Vagina (tissue), 2 donors: ENCODE results near the gene PET100. TPM values are rescaled to one million over a fixed set of nuclear protein-coding genes. Genes with fewer than 3 reads are reported as not detected.

Experiments
- DNase-seq, 2 donors: peaks; one replicate each; pipeline ENCODE4 v3.0.0-alpha.2; 2017; ENCODE audit errors: extremely low spot score in 2 of 2
- H3K27ac ChIP-seq: fragments of 200-600 bp; sonication (generic); one replicate; pipeline ENCODE4 v1.5.1; 2019
- H3K27me3 ChIP-seq: fragments of 200-600 bp; sonication (generic); one replicate; pipeline ENCODE4 v1.5.1; 2019
- H3K36me3 ChIP-seq, 2 donors: fragments of 200-600 bp; sonication (generic); one replicate each; pipeline ENCODE4 v1.5.1; 2017 to 2019
- H3K4me1 ChIP-seq: fragments of 200-600 bp; sonication (generic); one replicate; pipeline ENCODE4 v1.5.1; 2019
- H3K4me3 ChIP-seq, 2 donors: fragments of 200-600 bp; sonication (generic); 1 replicate in 1 of 2; 2 replicates in 1 of 2; pipeline ENCODE4 v1.5.1; 2016 to 2019
- H3K9me3 ChIP-seq: fragments of 200-600 bp; sonication (generic); one replicate; pipeline ENCODE4 v1.5.1; 2019
- POLR2A ChIP-seq, 2 donors: fragments of 450-650 bp; IDR thresholded peaks; one replicate each; pipeline ENCODE4 v1.6.1; 2017; ENCODE audit warnings: antibody characterized with exemption in 2 of 2, mild to moderate bottlenecking in 2 of 2, moderate library complexity in 2 of 2
- POLR2AphosphoS5 ChIP-seq, 2 donors: sonication (generic); formaldehyde crosslinking; IDR thresholded peaks; one replicate each; pipeline ENCODE4 v1.9.0; 2017; ENCODE audit warnings: antibody characterized with exemption in 2 of 2, mild to moderate bottlenecking in 2 of 2, low read depth in 1 of 2; ENCODE audit not compliant: insufficient read depth in 1 of 2
- intact Hi-C: fragments of 100-400 bp; cut with DNase I; formaldehyde crosslinking; loops from one replicate; pipeline ENCODE4 v1.15.1; 2023
- total RNA-seq: library from RNA; depleted of rRNA; stranded (reverse); fragments of >200 nt; gene quantifications from one replicate; pipeline ENCODE4 v1.2.3, GENCODE V29; 2016
- TF ChIP-seq, protein P1 (sequence below), 3 experiments: fragments of 450-650 bp in 2 of 3; fragments of 200-600 bp in 1 of 3; sonication (generic) in 1 of 3; IDR thresholded peaks; one replicate each; pipeline ENCODE4 v1.5.1; 2017 to 2019; ENCODE audit warnings: antibody characterized with exemption in 3 of 3, mild to moderate bottlenecking in 2 of 3, moderate library complexity in 2 of 3

The PET100 gene
- total RNA-seq, 1 donor from 2014 or later = 16.7 TPM

DNA sequence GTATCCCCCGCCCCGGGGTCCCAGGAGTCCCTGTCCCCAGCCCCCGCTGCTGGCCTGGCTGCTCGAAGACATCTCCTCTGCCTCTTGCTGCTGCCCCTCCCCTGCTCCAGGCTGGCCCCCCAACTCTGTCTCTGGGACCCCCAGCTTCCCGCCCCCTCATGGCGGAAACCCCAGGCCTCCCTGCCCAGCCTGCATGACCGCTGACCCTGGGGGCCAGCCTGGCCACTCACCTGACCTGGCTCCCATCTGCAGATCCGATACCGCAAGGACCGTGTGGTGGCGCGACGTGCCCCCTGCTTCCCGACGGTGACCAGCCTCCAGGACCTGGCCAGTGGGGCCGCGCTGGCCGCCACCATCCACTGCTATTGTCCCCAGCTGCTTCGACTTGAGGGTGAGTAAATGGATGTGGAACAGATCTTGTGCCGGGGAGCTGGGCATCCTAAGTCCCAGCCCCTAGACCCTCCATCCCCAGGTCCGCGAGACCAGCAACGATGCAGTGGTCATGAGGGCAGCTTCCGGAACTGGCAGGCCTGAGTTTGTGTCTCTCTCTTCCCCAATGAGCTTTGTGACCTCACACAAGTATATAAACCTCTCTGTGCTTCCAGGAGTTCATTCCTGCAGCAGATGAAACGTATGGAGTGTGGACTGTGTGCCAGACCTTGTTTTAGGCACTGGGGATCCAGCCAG lies 21.6 kb upstream of the PET100 start:
- Histone ChIP-seq H3K4me1 (no peaks in the 10 kb centered on the region), H3K27me3 (no peaks in the 10 kb centered on the region), H3K4me3 (no peak overlapping the region), H3K9me3 (no peaks in the 10 kb centered on the region), H3K36me3 (no peaks in the 10 kb centered on the region), H3K27ac (no peak overlapping the region)
- TF ChIP-seq, protein P1, sequence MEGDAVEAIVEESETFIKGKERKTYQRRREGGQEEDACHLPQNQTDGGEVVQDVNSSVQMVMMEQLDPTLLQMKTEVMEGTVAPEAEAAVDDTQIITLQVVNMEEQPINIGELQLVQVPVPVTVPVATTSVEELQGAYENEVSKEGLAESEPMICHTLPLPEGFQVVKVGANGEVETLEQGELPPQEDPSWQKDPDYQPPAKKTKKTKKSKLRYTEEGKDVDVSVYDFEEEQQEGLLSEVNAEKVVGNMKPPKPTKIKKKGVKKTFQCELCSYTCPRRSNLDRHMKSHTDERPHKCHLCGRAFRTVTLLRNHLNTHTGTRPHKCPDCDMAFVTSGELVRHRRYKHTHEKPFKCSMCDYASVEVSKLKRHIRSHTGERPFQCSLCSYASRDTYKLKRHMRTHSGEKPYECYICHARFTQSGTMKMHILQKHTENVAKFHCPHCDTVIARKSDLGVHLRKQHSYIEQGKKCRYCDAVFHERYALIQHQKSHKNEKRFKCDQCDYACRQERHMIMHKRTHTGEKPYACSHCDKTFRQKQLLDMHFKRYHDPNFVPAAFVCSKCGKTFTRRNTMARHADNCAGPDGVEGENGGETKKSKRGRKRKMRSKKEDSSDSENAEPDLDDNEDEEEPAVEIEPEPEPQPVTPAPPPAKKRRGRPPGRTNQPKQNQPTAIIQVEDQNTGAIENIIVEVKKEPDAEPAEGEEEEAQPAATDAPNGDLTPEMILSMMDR (IDR thresholded peaks at IDR 0.05) = no peak
- TF ChIP-seq POLR2A (IDR thresholded peaks at IDR 0.05) = no peak
- no peak for TF ChIP-seq POLR2AphosphoS5 (IDR thresholded peaks at IDR 0.05; ENCODE audit: insufficient read depth in 1 of 2, low read depth in 1 of 2)
- DNase-seq = no peak
- intact Hi-C loops = no loop called here

DNA sequence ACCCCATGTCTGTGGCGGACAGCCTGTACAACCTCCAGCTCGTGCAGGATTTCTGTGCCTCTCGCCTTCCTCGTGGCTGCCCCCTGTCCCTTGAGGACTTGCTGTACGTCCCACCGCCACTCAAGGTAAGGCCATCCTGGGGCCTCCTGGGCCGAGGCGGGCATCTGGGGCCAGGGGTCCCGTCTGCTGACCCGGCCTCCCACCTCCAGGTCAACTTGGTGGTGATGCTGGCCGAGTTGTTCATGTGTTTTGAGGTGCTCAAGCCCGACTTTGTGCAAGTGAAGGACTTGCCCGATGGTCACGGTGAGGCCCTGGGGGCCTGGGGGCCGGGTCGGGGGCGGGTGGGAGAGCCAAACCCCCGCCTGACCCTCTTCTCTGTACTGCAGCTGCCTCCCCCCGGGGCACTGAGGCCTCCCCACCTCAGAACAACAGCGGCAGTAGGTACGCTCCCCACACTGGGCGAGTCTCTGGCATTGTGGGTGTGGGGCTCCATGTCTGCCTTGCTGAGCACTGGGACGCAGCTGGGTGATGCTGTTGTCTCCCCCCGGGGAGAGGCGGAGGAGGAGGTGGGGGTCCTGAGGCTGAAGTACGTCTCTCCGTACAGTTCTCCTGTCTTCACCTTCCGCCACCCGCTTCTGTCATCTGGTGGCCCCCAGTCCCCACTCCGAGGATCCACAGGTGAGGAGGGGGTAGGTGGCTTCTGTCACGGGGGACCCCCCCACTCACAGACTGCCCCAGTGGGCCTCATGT lies 18.9 kb upstream of the PET100 start:
- intact Hi-C loops = no loop called here
- DNase-seq = no peak
- no peaks in the 10 kb centered on the region for H3K36me3 ChIP-seq

DNA sequence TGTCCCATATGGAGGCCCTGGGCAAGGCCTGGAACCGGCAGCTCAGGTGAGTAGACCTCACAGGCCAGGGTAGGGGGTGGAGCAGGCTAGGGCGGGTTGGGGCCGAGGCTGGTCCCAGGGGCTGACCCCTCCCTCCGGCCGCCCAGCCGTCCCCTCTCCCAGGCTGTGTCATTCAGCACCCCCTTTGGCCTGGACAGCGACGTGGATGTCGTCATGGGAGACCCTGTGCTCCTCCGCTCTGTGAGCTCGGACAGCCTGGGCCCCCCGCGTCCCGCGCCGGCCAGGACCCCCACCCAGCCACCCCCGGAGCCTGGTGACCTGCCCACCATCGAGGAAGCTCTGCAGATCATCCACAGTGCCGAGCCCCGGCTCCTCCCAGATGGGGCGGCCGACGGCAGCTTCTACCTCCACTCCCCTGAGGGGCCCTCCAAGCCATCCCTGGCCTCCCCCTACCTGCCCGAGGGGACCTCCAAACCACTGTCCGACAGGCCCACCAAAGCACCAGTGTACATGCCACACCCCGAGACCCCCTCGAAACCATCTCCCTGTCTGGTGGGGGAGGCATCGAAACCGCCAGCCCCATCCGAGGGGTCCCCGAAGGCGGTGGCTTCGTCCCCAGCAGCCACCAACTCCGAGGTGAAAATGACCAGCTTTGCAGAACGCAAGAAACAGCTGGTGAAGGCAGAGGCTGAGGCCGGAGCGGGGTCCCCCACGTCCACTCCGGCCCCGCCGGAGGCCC lies 17.9 kb upstream of the PET100 start:
- TF ChIP-seq POLR2A (IDR thresholded peaks at IDR 0.05) (no peak), POLR2AphosphoS5 (IDR thresholded peaks at IDR 0.05; ENCODE audit: insufficient read depth in 1 of 2, low read depth in 1 of 2) (no peak)
- no peak overlapping the region for H3K27ac ChIP-seq
- H3K4me1 ChIP-seq = no peaks in the 10 kb centered on the region
- H3K4me3 ChIP-seq = no peak overlapping the region
- no peaks in the 10 kb centered on the region for H3K9me3 ChIP-seq
- H3K36me3 ChIP-seq = no peaks in the 10 kb centered on the region
- DNase-seq = no peak
- intact Hi-C loops = no loop called here
- H3K27me3 ChIP-seq = no peaks in the 10 kb centered on the region

More for the DNA sequence above, 18.9 kb upstream of the PET100 start:
- no peak overlapping the region for H3K4me3 ChIP-seq
- H3K27ac ChIP-seq = no peak overlapping the region
- no peaks in the 10 kb centered on the region for H3K4me1 ChIP-seq
- TF ChIP-seq, protein P1 (IDR thresholded peaks at IDR 0.05) = no peak
- no peak for TF ChIP-seq POLR2A (IDR thresholded peaks at IDR 0.05)
- no peaks in the 10 kb centered on the region for H3K27me3 ChIP-seq
- no peaks in the 10 kb centered on the region for H3K9me3 ChIP-seq

DNA sequence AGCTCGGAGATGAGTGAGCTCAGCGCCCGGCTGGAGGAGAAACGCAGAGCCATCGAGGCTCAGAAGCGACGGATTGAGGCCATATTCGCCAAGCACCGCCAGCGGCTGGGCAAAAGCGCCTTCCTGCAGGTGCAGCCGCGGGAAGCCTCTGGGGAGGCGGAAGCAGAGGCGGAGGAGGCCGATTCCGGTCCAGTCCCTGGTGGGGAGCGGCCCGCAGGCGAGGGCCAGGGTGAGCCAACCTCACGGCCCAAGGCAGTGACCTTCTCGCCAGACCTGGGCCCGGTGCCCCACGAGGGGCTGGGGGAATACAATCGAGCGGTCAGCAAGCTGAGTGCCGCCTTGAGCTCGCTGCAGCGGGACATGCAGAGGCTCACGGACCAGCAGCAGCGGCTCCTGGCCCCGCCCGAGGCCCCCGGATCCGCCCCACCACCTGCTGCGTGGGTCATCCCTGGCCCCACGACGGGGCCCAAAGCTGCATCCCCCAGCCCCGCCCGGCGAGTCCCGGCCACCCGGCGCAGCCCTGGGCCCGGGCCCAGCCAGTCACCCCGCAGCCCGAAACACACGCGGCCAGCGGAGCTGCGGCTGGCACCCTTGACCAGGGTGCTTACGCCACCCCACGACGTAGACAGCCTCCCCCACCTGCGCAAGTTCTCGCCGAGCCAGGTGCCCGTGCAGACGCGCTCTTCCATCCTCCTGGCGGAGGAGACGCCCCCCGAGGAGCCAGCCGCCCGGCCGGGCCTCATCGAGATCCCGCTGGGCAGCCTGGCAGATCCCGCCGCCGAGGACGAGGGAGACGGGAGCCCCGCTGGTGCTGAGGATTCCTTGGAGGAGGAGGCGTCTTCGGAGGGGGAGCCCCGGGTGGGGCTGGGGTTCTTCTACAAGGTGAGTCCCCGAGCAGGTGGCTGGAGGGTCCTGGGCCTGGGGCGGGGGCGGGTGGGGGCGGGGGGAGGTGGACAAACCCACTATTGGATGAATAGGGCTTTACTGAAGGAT lies 17.0 kb upstream of the PET100 start:
- TF ChIP-seq POLR2AphosphoS5 (IDR thresholded peaks at IDR 0.05; ENCODE audit: insufficient read depth in 1 of 2, low read depth in 1 of 2) = no peak
- TF ChIP-seq POLR2A (IDR thresholded peaks at IDR 0.05) = no peak
- TF ChIP-seq, protein P1 (IDR thresholded peaks at IDR 0.05) = no peak
- Histone ChIP-seq H3K27ac (no peak overlapping the region), H3K9me3 (no peaks in the 10 kb centered on the region), H3K27me3 (no peaks in the 10 kb centered on the region), H3K4me3 (no peak overlapping the region), H3K36me3 (peaks cover 0 to 5% of the 10 kb centered on the region in 2 donors), H3K4me1 (no peaks in the 10 kb centered on the region)
- no peak for DNase-seq
- intact Hi-C loops = no loop called here
